ENCODE results near the gene BOD1. TPM values are rescaled to one million over a fixed set of nuclear protein-coding genes. Genes with fewer than 3 reads are reported as not detected.

BOD1 gene
- total and polyA plus RNA-seq, 2 donors (not counting 1 experiment from before 2014, with no cell fraction given), result 60.7 to 86.9 TPM

- Histone ChIP-seq H4K20me1 (ENCODE audit: control insufficient read depth, extremely low read depth, insufficient read depth, low read length) (no peaks in the 10 kb centered on the region), H3K4me3 (replicated peaks in 1 of 4; ENCODE audit: control extremely low read depth in 1 of 4, insufficient read depth in 1 of 4, low read depth in 3 of 4, low read length in 4 of 4) (peak overlapping the region in 1 of 4 experiments; percentile 2), H3K79me2 (ENCODE audit: control insufficient read depth, insufficient read depth, low read length) (no peaks in the 10 kb centered on the region), H3K27me3 (ENCODE audit: control insufficient read depth, insufficient read depth, low read length) (no peaks in the 10 kb centered on the region), H3K27ac (ENCODE audit: insufficient read depth, low read length) (no peak overlapping the region), H3K9ac (ENCODE audit: insufficient read depth, low read length) (no peak overlapping the region), H3K4me1 (ENCODE audit: control insufficient read depth, extremely low read depth, insufficient read depth, low read length) (no peaks in the 10 kb centered on the region), H2AFZ (ENCODE audit: low read length) (no peak overlapping the region), H3K36me3 (ENCODE audit: control insufficient read depth, insufficient read depth, low read length) (no peaks in the 10 kb centered on the region), H3K4me2 (ENCODE audit: extremely low read depth, insufficient read depth, low read length) (peak overlapping the region; percentile 62), H3K9me3 (ENCODE audit: control insufficient read depth, insufficient read depth, low read depth, low read length) (no peaks in the 10 kb centered on the region)
- TF ChIP-seq EZH2 (IDR thresholded peaks at IDR 0.05; ENCODE audit: low read length, missing control alignments) (no peak), CTCF (conservative IDR thresholded peaks at IDR 0.05 in 1 of 2, IDR thresholded peaks at IDR 0.05 in 1 of 2; ENCODE audit: low read depth in 1 of 2, low read length in 2 of 2) (no peak)
- no peak for DNase-seq (ENCODE audit: low read depth in 2 of 2)
Measured at GRCh38 chr5:173630724-173631365, 14.4 kb upstream of the BOD1 start.

- TF ChIP-seq CTCF (conservative IDR thresholded peaks at IDR 0.05 in 1 of 2, IDR thresholded peaks at IDR 0.05 in 1 of 2; ENCODE audit: low read depth in 1 of 2, low read length in 2 of 2) (peak in 1 of 2 donors; percentile 30), EZH2 (IDR thresholded peaks at IDR 0.05; ENCODE audit: low read length, missing control alignments) (no peak)
- Histone ChIP-seq H3K4me2 (ENCODE audit: extremely low read depth, insufficient read depth, low read length) (no peak overlapping the region), H3K4me1 (ENCODE audit: control insufficient read depth, extremely low read depth, insufficient read depth, low read length) (no peaks in the 10 kb centered on the region), H4K20me1 (ENCODE audit: control insufficient read depth, extremely low read depth, insufficient read depth, low read length) (no peaks in the 10 kb centered on the region), H3K36me3 (ENCODE audit: control insufficient read depth, insufficient read depth, low read length) (no peaks in the 10 kb centered on the region), H3K27me3 (ENCODE audit: control insufficient read depth, insufficient read depth, low read length) (no peaks in the 10 kb centered on the region), H3K4me3 (replicated peaks in 1 of 4; ENCODE audit: control extremely low read depth in 1 of 4, insufficient read depth in 1 of 4, low read depth in 3 of 4, low read length in 4 of 4) (no peak overlapping the region), H3K79me2 (ENCODE audit: control insufficient read depth, insufficient read depth, low read length) (no peaks in the 10 kb centered on the region), H2AFZ (ENCODE audit: low read length) (no peak overlapping the region), H3K9ac (ENCODE audit: insufficient read depth, low read length) (no peak overlapping the region), H3K9me3 (ENCODE audit: control insufficient read depth, insufficient read depth, low read depth, low read length) (no peaks in the 10 kb centered on the region), H3K27ac (ENCODE audit: insufficient read depth, low read length) (no peak overlapping the region)
- no peak for DNase-seq (ENCODE audit: low read depth in 2 of 2)
Measured at GRCh38 chr5:173629628-173630027, 13.2 kb upstream of the BOD1 start.

GRCh38 chr5:173628501-173628900 is 12.1 kb upstream of the BOD1 start:
- no peak for TF ChIP-seq EZH2 (IDR thresholded peaks at IDR 0.05; ENCODE audit: low read length, missing control alignments)
- no peak for TF ChIP-seq CTCF (conservative IDR thresholded peaks at IDR 0.05 in 1 of 2, IDR thresholded peaks at IDR 0.05 in 1 of 2; ENCODE audit: low read depth in 1 of 2, low read length in 2 of 2)
- H3K27me3 ChIP-seq (ENCODE audit: control insufficient read depth, insufficient read depth, low read length), result no peaks in the 10 kb centered on the region
- H4K20me1 ChIP-seq (ENCODE audit: control insufficient read depth, extremely low read depth, insufficient read depth, low read length), result no peaks in the 10 kb centered on the region
- no peak overlapping the region for H3K4me2 ChIP-seq (ENCODE audit: extremely low read depth, insufficient read depth, low read length)
- H3K4me3 ChIP-seq (replicated peaks in 1 of 4; ENCODE audit: control extremely low read depth in 1 of 4, insufficient read depth in 1 of 4, low read depth in 3 of 4, low read length in 4 of 4), result no peak overlapping the region
- no peak for DNase-seq (ENCODE audit: low read depth in 2 of 2)
- H3K9ac ChIP-seq (ENCODE audit: insufficient read depth, low read length), result no peak overlapping the region
- no peak overlapping the region for H3K27ac ChIP-seq (ENCODE audit: insufficient read depth, low read length)
- H3K79me2 ChIP-seq (ENCODE audit: control insufficient read depth, insufficient read depth, low read length), result no peaks in the 10 kb centered on the region
- H3K9me3 ChIP-seq (ENCODE audit: control insufficient read depth, insufficient read depth, low read depth, low read length), result no peaks in the 10 kb centered on the region
- no peaks in the 10 kb centered on the region for H3K4me1 ChIP-seq (ENCODE audit: control insufficient read depth, extremely low read depth, insufficient read depth, low read length)
- H3K36me3 ChIP-seq (ENCODE audit: control insufficient read depth, insufficient read depth, low read length), result no peaks in the 10 kb centered on the region
- H2AFZ ChIP-seq (ENCODE audit: low read length), result no peak overlapping the region
